Hepatocyte (in vitro differentiated cells): ENCODE data around the gene FMO3.

Experiments
- EZH2 ChIP-seq: fragments of 200-600 bp; sonication (generic); IDR thresholded peaks from 2 replicates; pipeline ENCODE4 v1.6.1; 2016; ENCODE audit warnings: antibody characterized with exemption, mild to moderate bottlenecking, borderline replicate concordance
- EZH2phosphoT487 ChIP-seq: fragments of 200-600 bp; sonication (generic); IDR thresholded peaks from one replicate; pipeline ENCODE4 v1.6.1; 2018; ENCODE audit warnings: antibody characterized with exemption, mild to moderate bottlenecking, low read depth, moderate library complexity; ENCODE audit not compliant: unreplicated experiment, severe bottlenecking
- TF ChIP-seq, protein P1 (sequence below): fragments of 200-600 bp; sonication (generic); IDR thresholded peaks from 2 replicates; pipeline ENCODE4 v1.5.1; 2016; ENCODE audit warnings: antibody characterized with exemption, mild to moderate bottlenecking; ENCODE audit not compliant: poor library complexity

DNA sequence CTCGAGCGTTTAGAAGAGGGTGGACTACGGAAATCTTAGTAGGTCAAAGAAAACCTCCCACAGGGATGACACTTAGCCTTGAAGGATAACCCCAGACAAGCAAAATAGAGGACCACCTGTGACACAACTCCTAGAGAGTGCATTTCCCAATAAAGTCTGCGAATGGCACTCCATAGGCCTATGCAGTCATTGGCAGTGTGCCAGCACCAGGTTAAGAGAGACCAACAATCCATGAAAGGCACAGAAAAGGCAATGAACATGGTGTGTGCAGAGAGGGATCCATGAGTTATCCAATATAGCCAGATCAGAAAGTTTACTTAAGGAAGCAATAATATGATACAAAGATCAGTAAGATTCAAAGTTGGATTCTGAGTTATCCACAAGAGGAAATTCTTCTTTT, 49.2 kb downstream of the FMO3 start:
- TF ChIP-seq, protein P1, sequence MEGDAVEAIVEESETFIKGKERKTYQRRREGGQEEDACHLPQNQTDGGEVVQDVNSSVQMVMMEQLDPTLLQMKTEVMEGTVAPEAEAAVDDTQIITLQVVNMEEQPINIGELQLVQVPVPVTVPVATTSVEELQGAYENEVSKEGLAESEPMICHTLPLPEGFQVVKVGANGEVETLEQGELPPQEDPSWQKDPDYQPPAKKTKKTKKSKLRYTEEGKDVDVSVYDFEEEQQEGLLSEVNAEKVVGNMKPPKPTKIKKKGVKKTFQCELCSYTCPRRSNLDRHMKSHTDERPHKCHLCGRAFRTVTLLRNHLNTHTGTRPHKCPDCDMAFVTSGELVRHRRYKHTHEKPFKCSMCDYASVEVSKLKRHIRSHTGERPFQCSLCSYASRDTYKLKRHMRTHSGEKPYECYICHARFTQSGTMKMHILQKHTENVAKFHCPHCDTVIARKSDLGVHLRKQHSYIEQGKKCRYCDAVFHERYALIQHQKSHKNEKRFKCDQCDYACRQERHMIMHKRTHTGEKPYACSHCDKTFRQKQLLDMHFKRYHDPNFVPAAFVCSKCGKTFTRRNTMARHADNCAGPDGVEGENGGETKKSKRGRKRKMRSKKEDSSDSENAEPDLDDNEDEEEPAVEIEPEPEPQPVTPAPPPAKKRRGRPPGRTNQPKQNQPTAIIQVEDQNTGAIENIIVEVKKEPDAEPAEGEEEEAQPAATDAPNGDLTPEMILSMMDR = no peak
- no peak for TF ChIP-seq EZH2
- TF ChIP-seq EZH2phosphoT487 = no peak
